KMS-11 (cell line): Measurements from ENCODE around the gene SPHKAP.

Source experiments
- H2AFZ ChIP-seq: fragments of 200-600 bp; sonication (generic); 2 replicates; pipeline ENCODE4 v1.6.1; 2016; ENCODE audit warnings: antibody characterized with exemption, mixed run types, low read depth
- H3K27ac ChIP-seq: fragments of 200-600 bp; sonication (generic); 2 replicates; pipeline ENCODE4 v1.6.1; 2016; ENCODE audit warnings: mild to moderate bottlenecking, mixed run types
- H3K27me3 ChIP-seq: fragments of 200-600 bp; sonication (generic); 2 replicates; pipeline ENCODE4 v1.6.1; 2017; ENCODE audit warnings: mild to moderate bottlenecking, low read depth, mixed run types, moderate library complexity; ENCODE audit not compliant: insufficient read depth
- H3K36me3 ChIP-seq: fragments of 200-600 bp; sonication (generic); 2 replicates; pipeline ENCODE4 v1.6.1; 2017; ENCODE audit warnings: mild to moderate bottlenecking, mixed run types; ENCODE audit not compliant: insufficient read depth
- H3K4me1 ChIP-seq: fragments of 200-600 bp; sonication (generic); 2 replicates; pipeline ENCODE4 v1.6.1; 2016; ENCODE audit warnings: mild to moderate bottlenecking, low read depth, mixed run types; ENCODE audit not compliant: poor library complexity, severe bottlenecking
- H3K4me2 ChIP-seq: fragments of 200-600 bp; sonication (generic); 2 replicates; pipeline ENCODE4 v1.7.0; 2016; ENCODE audit warnings: mild to moderate bottlenecking, mixed run types
- H3K4me3 ChIP-seq: fragments of 200-600 bp; sonication (generic); IDR thresholded peaks from 2 replicates; pipeline ENCODE4 v1.6.1; 2017; ENCODE audit warnings: low read depth, low read length, mixed read lengths; ENCODE audit not compliant: insufficient read depth
- H3K79me2 ChIP-seq: fragments of 200-600 bp; sonication (generic); 2 replicates; pipeline ENCODE4 v1.6.1; 2016; ENCODE audit warnings: low read depth, mixed run types; ENCODE audit not compliant: insufficient read depth
- H3K9ac ChIP-seq: fragments of 200-600 bp; sonication (generic); 2 replicates; pipeline ENCODE4 v1.6.1; 2016; ENCODE audit warnings: mild to moderate bottlenecking, mixed run types
- H4K20me1 ChIP-seq: fragments of 200-600 bp; sonication (generic); 2 replicates; pipeline ENCODE4 v1.6.1; 2016; ENCODE audit warnings: mild to moderate bottlenecking, mixed run types; ENCODE audit not compliant: insufficient read depth
- CTCF ChIP-seq: fragments of 200-600 bp; sonication (generic); conservative IDR thresholded peaks from 2 replicates; pipeline ENCODE4 v1.6.1; 2017; ENCODE audit warnings: low read depth, mild to moderate bottlenecking, antibody characterized with exemption, low read length, moderate library complexity, mixed read lengths

The SPHKAP gene

GRCh38 chr2:228037915-228038314, 143.6 kb downstream of the SPHKAP start:
- Histone ChIP-seq H3K4me3 (no peak overlapping the region), H2AFZ (no peak overlapping the region), H3K4me2 (no peak overlapping the region), H3K27me3 (no peaks in the 10 kb centered on the region), H3K79me2 (no peaks in the 10 kb centered on the region), H3K36me3 (no peaks in the 10 kb centered on the region), H3K9ac (no peak overlapping the region), H3K27ac (no peak overlapping the region), H4K20me1 (no peaks in the 10 kb centered on the region), H3K4me1 (no peaks in the 10 kb centered on the region)
- TF ChIP-seq CTCF: no peak

- Histone ChIP-seq H2AFZ (no peak overlapping the region), H3K4me2 (no peak overlapping the region), H3K4me1 (no peaks in the 10 kb centered on the region), H3K27ac (no peak overlapping the region), H4K20me1 (no peaks in the 10 kb centered on the region), H3K79me2 (no peaks in the 10 kb centered on the region), H3K9ac (no peak overlapping the region), H3K27me3 (no peaks in the 10 kb centered on the region), H3K36me3 (no peaks in the 10 kb centered on the region), H3K4me3 (no peak overlapping the region)
- no peak for TF ChIP-seq CTCF
Measured at GRCh38 chr2:228023619-228024018, 157.9 kb downstream of the SPHKAP start.

GRCh38 chr2:228018311-228018710, 163.2 kb downstream of the SPHKAP start:
- H3K27ac ChIP-seq: no peak overlapping the region
- no peaks in the 10 kb centered on the region for H3K4me1 ChIP-seq
- no peak overlapping the region for H3K9ac ChIP-seq
- no peak for TF ChIP-seq CTCF
- H3K27me3 ChIP-seq: no peaks in the 10 kb centered on the region
- no peak overlapping the region for H2AFZ ChIP-seq
- H3K79me2 ChIP-seq: no peaks in the 10 kb centered on the region
- no peaks in the 10 kb centered on the region for H4K20me1 ChIP-seq
- no peak overlapping the region for H3K4me3 ChIP-seq
- H3K36me3 ChIP-seq: no peaks in the 10 kb centered on the region
- no peak overlapping the region for H3K4me2 ChIP-seq

DNA sequence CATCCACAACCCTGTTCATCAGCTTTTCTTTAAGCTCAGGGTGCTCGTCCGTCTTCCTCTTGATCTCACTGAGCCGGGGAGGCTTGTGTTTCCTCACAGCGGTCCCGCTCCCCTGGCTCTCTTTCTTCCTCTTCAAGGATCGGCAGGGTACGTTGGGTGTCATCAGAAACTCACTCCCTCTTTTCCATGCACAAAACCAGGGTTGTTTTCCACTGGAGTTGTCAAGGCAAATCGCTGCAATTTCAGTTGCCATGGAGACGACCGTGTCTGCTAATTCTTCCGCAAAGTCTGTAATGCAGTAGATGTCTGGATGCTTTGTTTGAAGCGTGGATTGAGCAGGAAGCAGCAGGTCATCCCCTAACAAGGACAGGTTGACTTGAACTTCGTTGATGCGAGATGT, 163.7 kb downstream of the SPHKAP start:
- no peak overlapping the region for H3K9ac ChIP-seq
- no peaks in the 10 kb centered on the region for H3K27me3 ChIP-seq
- no peaks in the 10 kb centered on the region for H3K79me2 ChIP-seq
- H3K4me3 ChIP-seq: no peak overlapping the region
- no peaks in the 10 kb centered on the region for H3K4me1 ChIP-seq
- TF ChIP-seq CTCF: no peak
- H3K36me3 ChIP-seq: no peaks in the 10 kb centered on the region
- H4K20me1 ChIP-seq: no peaks in the 10 kb centered on the region
- H3K27ac ChIP-seq: no peak overlapping the region
- no peak overlapping the region for H2AFZ ChIP-seq
- no peak overlapping the region for H3K4me2 ChIP-seq

DNA sequence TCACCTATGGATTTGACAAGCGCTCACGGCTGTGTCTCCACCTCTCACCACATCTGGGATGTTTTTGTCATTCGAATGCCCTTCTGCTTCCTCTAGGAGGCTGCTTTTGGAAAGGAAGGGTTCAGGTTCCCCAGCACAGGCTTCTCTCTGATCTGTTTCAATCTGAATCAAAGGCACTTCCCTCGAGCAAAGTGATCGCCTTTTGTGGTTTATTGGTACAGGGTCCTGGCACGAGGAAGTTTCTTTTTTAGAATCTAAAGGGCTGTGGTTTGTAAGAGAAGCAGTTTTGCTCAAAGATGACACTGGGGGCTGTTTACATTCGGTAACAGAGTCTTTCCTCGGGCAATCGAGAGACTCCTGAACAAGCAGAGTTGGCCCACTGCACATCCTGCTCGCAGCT, 165.1 kb downstream of the SPHKAP start:
- Histone ChIP-seq H4K20me1 (no peaks in the 10 kb centered on the region), H3K36me3 (no peaks in the 10 kb centered on the region), H3K4me1 (no peaks in the 10 kb centered on the region), H3K4me2 (no peak overlapping the region), H3K9ac (no peak overlapping the region), H3K27ac (no peak overlapping the region), H2AFZ (no peak overlapping the region), H3K79me2 (no peaks in the 10 kb centered on the region), H3K4me3 (no peak overlapping the region), H3K27me3 (no peaks in the 10 kb centered on the region)
- TF ChIP-seq CTCF: no peak
